Fibroblast of skin of right biceps (primary cell): Measurements from ENCODE around the gene PSG1.
"Not testable (repeated sequence)": the region's sequence is repeated elsewhere in the genome, so short reads cannot be mapped to it uniquely, and the experiment has no call there.

Source experiments
- DNase-seq: peaks from one replicate; pipeline ENCODE4 v3.0.0-alpha.2; 2013

PSG1 gene

DNA sequence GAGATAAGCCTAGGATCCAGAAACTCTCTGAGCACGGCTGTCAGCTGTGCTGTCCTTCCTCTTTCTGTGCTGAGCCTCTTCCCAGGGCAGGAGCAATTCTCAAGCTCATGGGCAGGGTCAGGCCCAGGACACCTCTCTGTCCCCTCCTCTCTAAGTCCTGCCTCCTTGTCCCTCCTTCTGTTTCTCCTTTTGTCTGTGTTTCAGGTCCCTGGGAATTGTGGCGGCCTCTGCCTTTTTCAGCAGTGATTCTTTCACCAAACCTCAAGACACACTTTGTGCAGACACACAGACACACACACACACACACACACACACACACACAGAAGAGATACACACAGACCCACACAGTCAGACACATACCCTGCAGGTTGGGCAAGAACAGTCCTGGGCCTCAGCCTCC lies at the start of gene PSG1:
PSG1 (minus strand) TSS at position 101 of the 400 bp plus-strand sequence. CDS start 132 bp downstream, outside the sequence.
- no peak for DNase-seq

DNA sequence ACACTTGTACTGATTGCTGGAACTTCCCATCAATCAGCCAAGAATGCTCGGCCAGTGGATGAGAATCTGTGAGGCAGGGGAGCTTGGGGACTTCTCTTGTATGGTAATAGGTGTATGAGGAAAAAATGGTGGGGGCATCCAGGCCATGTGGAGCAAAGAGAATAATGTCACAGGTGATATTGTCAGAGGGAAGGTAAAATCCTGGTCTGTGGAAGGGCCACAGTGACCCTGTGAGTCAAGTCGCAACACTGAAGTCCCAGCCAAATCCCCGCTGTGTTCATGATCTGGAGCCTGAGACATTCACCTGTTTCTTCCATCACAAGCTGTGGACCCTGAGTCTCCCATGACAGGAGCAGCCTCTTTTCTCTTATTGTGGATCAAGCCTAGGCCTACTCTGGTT lies 49.4 kb upstream of the PSG1 start:
- DNase-seq = no peak

DNA sequence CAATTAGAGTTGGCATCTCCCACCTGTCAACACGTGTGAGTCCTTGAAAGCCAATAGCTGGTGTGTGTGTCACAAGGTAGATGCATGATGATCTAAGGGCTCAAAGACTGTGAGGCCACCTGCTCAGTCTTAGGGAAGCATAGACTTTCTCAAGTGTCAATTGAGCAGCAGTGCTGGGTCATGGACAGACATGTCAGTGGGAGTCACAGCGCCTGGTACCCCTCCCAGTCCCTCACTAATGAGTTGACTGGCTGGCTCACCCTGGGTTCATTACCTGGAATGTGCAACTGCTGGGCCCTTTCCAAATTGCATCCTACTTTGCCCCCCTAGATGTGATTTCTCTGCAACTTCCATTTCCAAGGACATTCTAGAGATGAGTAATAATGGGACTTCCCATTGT lies 47.3 kb upstream of the PSG1 start:
- no peak for DNase-seq

DNA sequence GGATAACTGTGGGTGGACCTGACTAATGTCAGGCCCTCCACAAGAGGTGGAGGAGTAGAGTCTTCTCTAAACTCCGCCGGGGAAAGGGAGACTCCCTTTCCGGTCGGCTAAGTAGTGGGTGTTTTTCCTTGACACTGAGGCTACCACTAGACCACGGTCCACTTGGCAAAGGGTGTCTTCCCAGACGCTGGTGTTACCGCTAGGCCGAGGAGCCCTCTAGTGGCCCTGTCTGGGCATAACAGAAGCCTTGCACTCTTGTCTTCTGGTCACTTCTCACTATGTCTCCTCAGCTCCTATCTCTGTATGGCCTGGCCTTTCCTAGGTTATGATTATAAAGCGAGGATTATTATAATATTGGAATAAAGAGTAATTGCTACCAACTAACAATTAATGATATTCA lies 43.6 kb upstream of the PSG1 start:
- peak; percentile 51 for DNase-seq

DNA sequence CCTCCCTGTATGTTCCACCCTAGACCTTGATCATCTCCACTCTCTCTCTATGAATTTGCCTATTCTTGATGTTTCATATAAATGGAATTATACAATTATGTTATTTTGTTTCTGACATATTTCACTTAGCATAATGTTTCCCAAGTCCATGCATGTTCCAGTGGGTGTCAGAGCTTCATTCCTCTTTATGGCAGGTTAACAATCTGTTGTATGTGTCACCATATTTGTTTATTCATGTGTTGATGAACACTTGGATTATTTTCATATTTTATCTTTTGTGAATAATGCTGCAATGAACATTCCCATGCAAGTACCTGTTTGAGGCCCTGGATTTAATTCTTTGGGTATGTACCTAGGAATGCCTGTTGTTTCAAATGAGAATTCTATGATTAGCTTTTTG lies 41.5 kb upstream of the PSG1 start:
- not testable (repeated sequence) for DNase-seq

DNA sequence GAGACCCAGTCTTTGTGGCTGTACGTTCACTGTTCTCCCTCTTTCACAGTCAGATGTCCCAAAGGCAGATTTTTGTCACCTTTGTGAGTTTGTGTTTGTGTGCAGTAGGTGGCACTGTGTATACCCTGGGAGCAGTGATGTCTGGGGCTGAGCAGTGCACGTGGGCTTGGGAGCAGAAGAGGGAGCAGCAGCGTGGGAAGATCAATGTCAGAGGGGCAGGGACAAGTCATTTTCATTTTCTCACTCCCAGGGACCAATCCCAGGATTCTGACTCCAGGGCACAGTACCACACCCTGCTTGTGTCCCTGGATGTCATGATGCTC lies 40.2 kb upstream of the PSG1 start:
- DNase-seq = peak; percentile 4

DNA sequence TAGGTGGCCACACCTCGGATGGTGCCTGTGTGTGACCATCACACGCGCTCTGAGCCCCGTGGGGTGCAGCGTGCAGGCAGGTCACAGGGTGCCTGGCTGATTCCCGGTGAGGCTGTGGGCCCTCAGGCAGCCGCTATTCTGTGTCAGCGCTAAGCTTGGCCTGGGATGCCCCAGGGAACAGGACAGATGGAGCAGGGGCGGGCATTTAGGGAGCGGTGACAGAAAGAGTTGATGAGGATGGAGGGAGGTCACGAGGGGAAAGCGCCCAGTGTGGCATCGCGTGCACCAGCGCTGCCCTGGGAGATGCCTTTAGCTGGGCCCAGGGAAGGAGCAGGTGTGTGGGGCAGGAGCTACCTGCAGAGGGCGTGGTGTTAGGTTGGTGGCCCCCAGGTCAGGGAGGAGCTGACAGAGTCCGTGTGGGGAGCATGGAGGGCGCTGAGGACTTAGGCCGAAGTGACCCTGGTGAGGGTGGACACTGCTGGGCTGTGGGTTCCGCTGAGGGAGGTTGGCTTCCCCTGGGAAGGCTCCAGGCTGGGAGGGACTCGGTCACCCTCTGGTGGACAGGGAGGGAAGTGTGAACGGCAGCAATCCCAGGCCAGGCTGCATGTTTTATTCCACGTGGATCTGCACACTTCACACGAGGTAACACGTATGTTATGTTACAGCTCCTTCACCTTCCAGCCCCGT lies 39.7 kb upstream of the PSG1 start:
- not testable (repeated sequence) for DNase-seq

DNA sequence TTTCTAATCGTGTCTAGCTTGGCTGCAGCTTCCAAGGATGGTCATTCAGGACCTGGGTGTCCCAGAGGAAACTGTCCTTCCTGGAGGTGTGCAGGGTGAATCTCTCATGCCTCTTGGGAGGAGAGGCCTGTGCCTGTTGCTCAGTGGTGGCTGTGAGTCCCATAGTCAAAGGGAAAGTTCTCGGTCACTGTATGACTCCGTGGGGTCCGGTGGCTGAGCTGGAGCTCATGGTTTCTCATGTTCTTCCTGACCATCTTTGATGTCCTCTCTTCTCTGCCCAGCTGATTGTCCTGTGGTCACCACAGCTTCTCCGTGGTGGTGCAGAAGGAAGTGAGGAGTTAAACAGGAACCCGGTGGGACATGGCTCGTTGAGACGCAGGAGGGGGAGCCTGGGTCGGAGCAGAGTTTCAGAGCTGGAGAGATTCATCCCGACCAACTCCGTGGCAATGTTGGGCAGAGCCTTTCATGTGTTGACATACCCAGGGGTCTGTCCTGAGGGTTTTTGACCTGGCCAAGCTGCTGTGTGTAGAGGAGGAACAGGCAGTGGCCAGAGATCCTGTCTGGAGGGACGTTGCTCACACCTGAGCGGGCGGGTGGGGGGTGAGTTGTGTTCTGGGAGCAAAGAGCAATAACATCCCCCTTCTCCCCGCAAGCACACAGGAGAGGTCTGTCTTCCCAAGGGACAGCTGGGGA lies 39.0 kb upstream of the PSG1 start:
- DNase-seq = not testable (repeated sequence)

DNA sequence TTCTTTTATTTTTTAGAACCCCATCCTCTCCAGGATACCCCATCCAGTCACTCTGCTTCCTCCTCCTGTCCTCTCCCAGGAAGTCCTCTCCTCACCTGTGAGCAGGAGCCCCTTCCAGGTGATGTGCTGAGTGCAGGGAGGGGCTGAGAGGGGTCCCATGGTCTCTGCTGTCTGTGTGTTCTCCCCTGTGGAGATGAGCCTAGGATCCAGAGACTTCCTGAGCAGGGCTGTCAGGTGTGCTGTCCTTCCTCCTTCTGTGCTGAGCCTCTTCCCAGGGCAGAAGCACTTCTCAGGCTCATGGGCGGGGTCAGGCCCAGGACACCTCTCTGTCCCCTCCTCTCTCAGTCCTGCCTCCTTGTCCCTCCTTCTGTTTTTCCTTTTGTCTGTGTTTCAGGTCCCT lies 38.1 kb upstream of the PSG1 start, which contains the start of gene PSG6:
PSG6 (minus strand) TSS at position 261 of the 400 bp plus-strand sequence; CDS start at position 159, 102 bp downstream.
- DNase-seq = not testable (repeated sequence)

DNA sequence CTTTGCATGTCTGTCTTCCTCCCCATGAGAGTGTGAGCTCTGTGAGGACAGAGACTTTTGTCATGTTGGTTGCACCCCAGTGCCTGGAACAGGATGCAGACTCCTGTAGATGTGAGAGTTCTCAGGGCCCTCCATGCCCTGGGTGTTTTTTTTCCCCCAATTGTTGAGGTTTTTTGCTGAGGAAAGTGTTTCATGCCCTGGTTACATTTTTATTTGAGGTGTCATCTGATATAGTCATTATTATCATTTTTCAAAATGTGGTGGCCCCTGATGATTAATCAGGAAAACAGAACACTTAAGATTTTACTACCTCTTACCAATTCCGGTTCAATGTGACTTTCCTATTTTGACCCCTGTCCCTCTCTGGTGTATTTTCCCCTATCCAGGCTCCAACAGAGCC lies 37.4 kb upstream of the PSG1 start:
- peak; percentile 29 for DNase-seq

DNA sequence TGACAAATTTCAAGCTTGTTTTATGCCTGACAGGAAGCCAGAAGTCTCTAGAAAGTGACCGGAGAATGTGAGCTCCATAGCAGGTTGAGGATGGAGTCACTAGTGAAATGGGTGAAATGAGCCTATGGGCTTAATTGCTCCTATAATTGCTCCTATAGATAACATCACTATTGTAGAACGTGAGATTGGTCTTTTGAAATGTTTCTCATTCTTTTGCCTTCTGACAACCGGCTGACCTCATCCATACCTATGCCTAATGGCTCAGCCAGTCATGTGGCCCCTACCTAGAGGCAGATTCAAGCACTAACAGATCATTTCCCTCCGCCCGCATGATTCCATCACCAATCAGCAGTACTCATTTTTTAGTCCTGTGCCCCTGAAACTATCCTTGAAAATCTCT lies 34.0 kb upstream of the PSG1 start:
- not testable (repeated sequence) for DNase-seq

DNA sequence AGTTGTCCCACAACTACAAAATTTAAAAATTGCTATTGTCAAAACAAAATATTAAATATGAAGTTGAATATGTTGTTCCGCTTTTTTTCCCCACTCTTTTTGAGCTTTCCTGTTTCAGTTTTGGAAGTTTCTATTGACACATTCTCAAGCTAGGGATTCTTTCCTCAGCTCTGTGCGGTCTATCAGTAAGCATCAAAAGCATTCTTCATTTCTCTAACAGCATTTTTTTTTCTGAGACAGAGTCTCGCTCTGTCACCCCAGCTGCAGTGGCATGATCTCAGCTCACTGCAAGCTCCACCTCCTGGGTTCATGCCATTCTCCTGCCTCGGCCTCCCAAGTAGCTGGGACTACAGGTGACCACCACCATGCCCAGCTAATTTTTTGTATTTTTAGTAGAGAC lies 33.4 kb upstream of the PSG1 start:
- not testable (repeated sequence) for DNase-seq

DNA sequence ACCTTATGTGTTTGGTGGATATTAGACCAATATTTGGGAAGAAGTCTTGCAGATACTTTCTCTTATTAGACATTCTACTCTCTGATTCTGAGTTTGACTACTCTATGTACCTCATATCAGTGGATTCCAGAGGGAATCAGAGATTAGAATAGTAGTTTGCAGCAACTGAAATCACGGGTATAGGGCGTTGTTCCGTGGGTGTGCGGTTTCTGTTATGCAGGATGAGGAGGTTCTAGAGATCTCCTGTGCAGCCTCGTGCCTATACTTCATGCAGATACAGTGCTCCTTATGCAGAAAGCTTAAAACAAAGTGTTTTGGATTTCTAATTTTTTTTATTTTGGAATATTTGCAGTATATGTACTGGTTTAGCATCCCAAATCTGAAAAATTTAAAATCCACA lies 32.2 kb upstream of the PSG1 start:
- not testable (repeated sequence) for DNase-seq

DNA sequence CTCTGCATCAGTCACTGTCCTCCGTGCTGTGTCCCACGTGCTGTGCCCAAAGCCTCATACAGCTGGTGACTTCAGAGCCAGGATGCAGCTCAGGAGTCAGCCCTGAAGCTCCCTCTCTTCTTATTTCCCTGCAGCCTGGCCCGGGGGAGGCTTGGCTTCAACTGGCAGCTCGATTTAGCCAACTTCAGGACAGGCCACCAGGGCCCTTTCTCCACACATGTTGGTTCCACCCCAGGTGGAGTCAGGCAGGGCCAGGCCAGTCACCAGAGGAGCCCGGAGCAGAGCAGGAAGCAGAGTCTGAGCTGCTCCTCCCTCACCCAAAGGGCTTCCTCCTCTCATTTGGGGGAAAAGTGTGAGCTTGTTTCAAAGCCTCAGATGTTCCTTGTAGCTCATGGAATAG lies 26.6 kb upstream of the PSG1 start:
- DNase-seq = not testable (repeated sequence)

DNA sequence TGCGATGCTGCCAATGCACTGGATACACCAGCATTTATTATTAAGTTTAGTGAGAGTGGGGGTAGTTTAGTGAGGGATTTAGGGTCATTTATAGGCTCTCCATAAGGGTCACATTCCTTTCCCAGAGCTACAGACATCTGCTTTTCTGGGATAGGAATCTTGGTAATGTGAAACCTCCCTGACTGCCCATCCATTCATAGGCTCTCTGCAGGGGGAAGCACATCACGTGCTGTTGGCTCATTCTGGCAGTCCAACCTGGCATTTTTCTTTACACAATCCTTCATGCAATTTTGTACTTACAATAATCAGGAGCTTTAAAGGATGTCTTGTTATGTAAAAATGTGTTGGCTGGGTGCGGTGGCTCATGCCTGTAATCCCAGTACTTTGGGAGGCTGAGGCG lies 21.0 kb upstream of the PSG1 start:
- peak; percentile 5 for DNase-seq

DNA sequence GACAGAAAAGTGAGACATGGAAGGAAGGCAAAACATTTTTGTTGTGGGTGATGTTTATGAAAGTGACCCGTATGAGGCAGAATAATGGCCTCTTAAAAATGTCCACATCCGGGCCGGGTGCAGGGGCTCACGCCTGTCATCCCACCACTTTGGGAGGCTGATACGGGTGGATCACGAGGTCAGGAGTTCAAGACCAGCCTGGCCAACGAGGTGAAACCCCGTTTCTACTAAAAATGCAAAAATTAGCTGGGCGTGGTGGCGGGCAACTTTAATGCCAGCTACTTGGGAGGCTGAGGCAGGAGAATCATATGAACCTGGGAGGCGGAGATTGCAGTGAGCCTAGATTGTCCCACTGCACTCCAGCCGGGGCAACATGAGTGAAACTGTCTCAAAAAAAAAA lies 20.2 kb upstream of the PSG1 start:
- DNase-seq = not testable (repeated sequence)

DNA sequence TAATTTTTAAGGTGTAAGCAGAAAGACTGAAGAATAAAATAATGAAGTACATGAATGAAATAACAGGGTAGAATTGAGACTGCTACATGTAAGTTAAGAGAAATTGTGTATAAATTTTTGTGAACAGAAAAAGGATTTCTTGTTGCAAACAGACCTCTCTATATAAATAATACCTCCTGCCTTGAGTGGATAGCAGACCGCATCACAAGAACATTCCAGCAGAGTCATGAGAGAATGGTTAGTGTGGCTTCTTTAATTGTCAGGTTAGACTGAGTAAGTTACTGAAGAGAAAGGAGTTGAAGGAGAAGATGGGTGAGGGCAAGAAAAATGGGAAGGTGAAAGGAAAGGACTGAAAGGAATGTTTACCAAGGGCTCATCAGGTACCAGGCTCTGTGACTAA lies 19.6 kb upstream of the PSG1 start:
- not testable (repeated sequence) for DNase-seq

DNA sequence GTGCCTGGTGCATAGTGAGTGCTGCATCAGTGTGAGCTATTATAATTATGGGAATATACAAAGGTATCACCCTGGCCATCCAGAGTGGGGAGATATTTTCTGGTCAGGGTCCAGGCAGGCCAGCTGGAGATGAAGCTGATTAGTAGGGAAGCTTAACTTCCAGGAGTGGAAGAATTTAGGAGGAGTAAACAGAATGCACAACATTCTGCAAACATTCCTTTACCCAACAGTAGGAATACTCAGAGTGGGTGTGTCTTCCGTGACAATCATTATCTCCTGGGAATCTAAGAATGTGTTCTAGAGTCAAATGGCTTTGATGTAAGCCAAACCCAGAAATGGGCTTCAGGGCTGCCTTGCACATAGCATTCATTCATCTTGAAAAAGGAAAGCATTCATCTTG lies 19.1 kb upstream of the PSG1 start:
- not testable (repeated sequence) for DNase-seq

DNA sequence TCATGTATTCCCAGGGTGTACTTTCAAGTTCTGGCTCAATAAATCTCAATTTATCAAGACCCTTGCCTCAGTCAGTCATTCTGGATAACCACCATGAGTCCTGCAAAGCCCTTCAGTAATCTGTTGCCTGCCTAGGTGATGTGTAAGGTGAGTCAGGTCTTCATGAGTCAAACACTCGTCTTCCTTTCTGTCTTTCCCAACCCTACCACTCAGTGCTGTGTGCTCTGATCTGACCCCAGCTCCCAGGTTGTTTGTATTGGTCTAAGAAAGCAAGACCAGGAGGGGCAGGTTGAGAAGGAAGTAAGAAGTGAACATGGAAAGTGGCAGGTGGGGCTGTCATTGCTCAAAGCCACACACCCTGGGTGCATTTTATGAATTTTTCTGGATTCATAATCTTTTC lies 18.2 kb upstream of the PSG1 start:
- DNase-seq = not testable (repeated sequence)

DNA sequence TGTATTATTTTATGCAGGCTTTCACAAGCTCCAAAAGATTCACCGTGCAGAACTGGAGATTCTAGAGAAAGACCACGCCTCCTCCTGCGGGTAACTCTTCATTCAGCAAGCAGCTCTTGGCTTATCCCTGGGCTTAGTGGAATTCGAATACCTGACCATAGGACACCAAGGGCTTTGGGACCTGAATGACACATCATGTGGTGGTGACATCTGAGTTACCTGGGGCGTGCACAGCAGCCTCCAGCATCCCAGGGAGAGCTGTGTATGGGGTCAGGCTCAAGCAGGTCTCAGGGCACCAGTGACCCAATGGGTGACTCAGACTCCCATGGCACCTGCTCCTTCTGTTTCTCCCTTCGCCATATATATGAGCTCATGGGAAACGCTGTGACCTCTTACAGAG lies 10.9 kb upstream of the PSG1 start:
- not testable (repeated sequence) for DNase-seq

DNA sequence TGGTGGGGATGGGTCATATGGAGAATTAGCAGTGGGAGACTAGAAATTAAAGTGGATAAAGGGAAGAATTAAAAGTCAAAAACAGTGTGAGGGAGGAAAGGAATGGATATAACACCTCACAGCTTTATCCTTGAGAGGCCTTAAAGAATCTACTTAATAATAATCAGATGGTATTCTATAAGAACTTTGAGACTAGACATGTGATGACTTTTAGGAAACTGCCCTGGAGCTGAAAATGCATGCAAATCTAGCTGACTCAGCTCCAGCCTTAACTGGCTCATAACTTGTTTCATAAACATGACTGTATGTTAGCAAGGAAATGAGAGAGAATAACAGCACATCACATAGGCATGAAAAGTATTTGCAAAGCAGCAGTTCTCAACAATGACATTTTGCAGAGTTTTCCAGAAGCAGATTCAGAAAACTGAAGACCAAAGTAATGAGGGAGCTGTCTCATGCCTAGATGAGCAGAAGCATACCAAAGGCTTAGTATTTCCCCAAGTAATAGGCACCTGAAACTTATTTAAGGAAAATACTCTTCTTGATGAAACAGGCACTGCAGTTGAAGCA lies 8.4 kb upstream of the PSG1 start:
- DNase-seq = not testable (repeated sequence)

DNA sequence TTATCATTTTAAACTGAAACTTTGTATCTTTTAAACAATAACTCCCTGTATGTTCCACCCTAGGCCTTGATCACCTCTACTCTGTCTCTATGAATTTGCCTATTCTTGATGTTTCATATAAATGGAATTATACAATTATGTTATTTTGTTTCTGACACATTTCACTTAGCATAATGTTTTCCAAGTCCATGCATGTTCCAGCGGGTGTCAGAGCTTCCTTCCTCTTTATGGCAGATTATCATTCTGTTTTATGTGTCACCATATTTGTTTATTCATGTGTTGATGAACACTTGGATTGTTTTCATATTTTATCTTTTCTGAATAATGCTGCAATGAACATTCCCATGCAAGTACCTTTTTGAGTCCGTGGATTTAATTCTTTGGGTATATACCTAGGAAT lies 3.2 kb upstream of the PSG1 start:
- not testable (repeated sequence) for DNase-seq

DNA sequence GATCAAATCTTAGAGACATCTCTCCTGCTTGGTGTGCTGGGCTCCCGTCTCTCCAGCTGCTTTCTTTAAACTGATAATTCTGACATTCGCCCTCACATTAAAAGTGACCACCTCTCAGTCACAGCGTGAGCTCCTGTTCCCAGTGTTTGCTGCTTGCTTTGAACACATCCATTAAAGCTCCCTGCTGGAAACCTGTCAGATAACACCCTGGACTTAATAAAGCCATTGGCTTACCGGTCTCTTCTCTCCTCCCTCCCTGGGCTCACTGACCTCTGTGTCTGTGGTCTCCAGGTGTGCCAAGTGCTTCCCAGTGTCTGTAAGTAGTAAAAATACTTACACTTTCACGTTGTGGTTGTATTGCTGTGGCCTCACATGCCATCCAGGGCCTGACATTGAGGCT lies 2.5 kb upstream of the PSG1 start:
- DNase-seq = not testable (repeated sequence)

DNA sequence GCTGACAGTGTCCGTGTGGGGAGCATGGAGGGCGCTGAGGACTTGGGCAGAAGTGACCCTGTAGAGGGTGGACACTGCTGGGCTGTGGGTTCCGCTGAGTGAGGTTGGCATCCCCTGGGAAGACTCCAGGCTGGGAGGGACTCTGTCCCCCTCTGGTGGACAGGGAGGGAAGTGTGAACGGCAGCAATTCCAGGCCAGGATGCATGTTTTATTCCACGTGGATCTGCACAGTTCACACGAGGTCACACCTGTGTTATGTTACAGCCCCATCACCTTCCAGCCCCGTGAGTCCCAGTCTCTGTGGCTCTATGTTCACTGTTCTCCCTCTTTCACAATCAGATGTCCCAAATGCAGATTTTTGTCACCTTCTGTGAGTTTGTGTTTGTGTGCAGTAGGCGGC lies 1.8 kb upstream of the PSG1 start:
- not testable (repeated sequence) for DNase-seq
